RCC 7860 (cell line): ENCODE measurements around the gene GNB5.
"Not testable (repeated sequence)": the region's sequence is repeated elsewhere in the genome, so short reads cannot be mapped to it uniquely, and the experiment has no call there.

Source experiments
- DNase-seq: peaks from one replicate; pipeline ENCODE4 v3.0.0-alpha.2; 2015; ENCODE audit warnings: low spot score
- FAIRE-seq: peaks from 2 replicates; lab custom pipeline; 2012; peaks lifted over from hg19 to GRCh38; lab: Jason Lieb, UNC

The GNB5 gene

GRCh38 chr15:52191207-52191606 lies at the start of gene GNB5:
TSS of gene GNB5 (minus strand) at chr15:52191392. CDS start at chr15:52184676, 6,716 bp downstream.
- DNase-seq (no peak), FAIRE-seq (no peak)

DNA sequence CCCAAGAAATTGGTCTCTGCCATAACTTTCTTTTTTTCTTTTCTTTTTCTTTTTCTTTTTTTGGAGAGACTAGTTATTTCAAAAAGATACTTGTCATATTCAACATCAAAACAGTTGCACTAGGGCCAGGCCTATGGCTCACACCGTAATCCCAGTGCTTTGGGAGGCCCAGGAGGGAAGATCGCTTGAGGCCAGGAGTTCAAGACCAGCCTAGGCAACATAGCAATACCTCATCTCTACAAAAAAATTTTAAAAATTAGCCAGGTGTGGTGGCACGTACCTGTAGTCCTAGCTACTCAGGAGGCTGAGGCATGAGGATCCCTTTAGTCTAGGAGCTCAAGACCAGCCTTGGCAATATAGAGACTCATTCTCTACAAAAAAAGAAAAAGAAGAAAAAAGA lies 49.0 kb upstream of the GNB5 start:
- FAIRE-seq = no peak
- no peak for DNase-seq

GRCh38 chr15:52238989-52239525 lies 47.9 kb upstream of the GNB5 start:
- FAIRE-seq, DNase-seq: not testable (repeated sequence)

- DNase-seq (no peak), FAIRE-seq (no peak)
Measured at GRCh38 chr15:52238149-52238548, 47.0 kb upstream of the GNB5 start.

DNA sequence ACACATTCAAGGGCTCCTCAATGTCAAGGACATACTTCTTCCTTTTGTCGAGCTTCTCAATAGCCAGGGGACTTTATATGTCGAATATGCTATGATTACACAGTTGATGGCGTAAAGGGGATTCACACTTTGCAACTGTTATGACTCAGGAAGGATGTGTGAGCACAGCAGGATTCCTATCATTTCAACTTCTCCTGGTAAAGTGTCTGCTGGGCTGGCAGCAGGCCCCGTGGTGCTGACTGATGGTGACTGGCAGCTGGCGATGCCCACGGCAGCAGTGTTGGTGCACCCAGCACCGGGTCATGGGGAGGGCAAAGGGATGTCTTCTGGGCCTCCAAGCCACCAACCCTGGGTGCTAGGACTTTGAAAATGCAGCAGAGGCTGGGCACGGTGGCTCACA lies 44.8 kb upstream of the GNB5 start:
- DNase-seq = peak; percentile 49

DNA sequence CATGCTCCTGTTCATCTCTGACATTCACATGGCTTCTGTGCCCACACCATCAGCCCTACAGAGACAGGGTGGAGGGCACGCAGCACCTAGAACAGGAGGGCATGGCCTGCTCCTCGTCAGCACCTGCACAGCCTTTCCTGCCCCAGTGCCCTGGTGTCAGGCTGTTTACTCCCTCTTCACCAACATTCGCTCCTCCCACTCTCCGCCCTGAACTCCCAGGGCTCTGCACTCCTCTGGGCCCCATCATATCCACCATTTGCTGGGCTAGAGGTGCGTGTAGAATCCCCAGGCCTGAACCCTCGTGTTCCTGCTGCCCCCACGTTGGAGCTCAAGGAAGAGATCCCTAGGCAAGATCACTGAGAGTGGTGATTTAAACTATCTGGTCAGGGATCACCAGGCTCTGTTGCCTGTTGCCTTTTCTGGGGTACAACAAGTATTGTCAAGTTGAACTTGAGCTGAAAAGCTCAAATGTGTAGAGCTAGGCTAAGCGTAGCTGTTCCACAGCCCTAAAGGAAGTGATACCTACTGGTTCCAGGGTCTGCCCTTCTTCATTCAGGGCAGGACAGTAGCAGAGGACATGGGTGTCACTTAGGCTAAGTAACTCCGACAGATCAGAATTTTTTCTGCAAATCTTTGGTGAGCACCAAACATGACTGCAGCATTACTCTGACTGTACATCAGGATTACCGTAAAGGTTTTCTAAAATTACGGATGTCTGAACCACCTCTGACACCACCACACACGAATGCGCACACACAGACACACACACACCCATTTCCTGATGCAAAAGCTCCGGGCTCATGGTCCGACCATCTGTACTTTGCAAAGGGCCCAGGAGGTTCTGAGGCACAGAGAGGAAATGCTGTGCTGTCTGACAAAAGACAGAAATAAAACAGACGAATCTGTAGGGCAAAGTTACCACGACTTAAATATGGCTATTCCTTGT lies 43.7 kb upstream of the GNB5 start:
- FAIRE-seq = no peak

More for the DNA sequence above, 44.8 kb upstream of the GNB5 start:
- no peak for FAIRE-seq

GRCh38 chr15:52233405-52233804 lies 42.2 kb upstream of the GNB5 start:
- DNase-seq = no peak

More for the DNA sequence above, 43.7 kb upstream of the GNB5 start:
- no peak for DNase-seq

GRCh38 chr15:52232327-52232726 lies 41.1 kb upstream of the GNB5 start:
- DNase-seq (no peak), FAIRE-seq (no peak)

More at GRCh38 chr15:52233405-52233804, 42.2 kb upstream of the GNB5 start:
- no peak for FAIRE-seq

DNA sequence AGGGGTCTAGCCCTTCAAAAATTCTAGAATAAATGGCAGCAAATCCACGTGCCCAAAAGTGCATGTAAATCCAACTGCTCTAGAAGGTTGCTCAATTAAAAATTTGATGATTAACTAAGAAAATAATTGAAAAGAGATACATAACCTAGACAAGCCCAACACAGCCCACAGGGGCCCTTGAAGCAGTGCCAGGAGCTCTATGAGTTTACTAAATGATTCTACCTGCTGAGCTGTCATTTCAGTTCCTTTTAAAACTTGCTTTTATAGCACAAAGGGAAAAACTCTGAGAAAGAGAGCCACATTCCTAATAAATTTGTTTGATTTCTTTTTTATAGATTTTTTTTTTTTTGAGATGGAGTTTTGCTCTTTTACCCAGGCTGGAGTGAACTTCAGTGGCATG lies 38.9 kb upstream of the GNB5 start:
- DNase-seq = no peak
- FAIRE-seq = no peak

GRCh38 chr15:52228921-52229320 lies 37.7 kb upstream of the GNB5 start:
- DNase-seq (peak; percentile 57), FAIRE-seq (no peak)

GRCh38 chr15:52227456-52227855 lies 36.3 kb upstream of the GNB5 start:
- DNase-seq = peak; percentile 76
- FAIRE-seq = no peak

- no peak for FAIRE-seq
Measured at GRCh38 chr15:52225230-52225629, 34.0 kb upstream of the GNB5 start.

DNA sequence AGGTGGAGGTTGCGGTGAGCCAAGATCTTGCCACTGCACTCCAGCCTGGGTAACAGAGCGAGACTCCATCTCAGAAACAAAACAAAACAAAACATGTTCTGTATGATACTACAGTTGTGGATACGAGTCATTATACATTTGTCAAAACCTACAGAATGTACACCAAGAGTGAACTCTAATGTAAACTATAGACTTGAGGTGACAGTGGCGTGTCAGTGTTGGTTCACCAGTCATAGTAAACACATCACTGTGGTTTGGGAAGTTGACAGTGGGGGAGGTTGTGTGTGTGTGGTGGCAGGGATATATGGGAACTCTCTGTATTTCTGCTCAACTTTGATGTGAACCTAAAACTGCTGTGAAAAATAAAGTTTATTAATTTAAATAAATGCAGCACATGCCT lies 33.0 kb upstream of the GNB5 start:
- DNase-seq = no peak

More at GRCh38 chr15:52225230-52225629, 34.0 kb upstream of the GNB5 start:
- no peak for DNase-seq

GRCh38 chr15:52221730-52222129 lies 30.5 kb upstream of the GNB5 start:
- FAIRE-seq = no peak
- DNase-seq = no peak

More for the DNA sequence above, 33.0 kb upstream of the GNB5 start:
- FAIRE-seq = no peak

GRCh38 chr15:52220937-52221660 lies 29.9 kb upstream of the GNB5 start:
- no peak for FAIRE-seq
- DNase-seq = no peak

DNA sequence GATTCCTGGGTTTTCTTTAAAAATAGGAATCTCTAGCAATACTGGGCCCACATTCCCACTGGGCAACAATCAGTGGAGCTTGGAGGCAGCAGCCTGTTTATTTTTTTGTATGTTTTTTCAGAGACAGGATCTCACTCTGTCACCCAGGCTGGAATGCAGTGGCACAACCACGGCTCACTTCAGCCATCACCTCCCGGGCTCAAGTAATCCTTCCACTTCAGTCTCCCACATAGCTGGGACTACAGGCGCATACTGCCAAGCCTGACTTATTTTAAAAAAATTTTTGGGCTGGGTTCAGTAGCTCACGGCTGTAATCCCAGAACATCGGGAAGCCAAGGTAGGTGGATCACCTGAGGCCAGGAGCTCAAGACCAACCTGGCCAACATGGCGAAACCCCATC lies 29.1 kb upstream of the GNB5 start:
- no peak for FAIRE-seq
- DNase-seq = no peak

GRCh38 chr15:52218816-52219215 lies 27.6 kb upstream of the GNB5 start:
- no peak for DNase-seq
- no peak for FAIRE-seq

GRCh38 chr15:52218371-52218770 lies 27.2 kb upstream of the GNB5 start:
- DNase-seq (no peak), FAIRE-seq (no peak)

DNA sequence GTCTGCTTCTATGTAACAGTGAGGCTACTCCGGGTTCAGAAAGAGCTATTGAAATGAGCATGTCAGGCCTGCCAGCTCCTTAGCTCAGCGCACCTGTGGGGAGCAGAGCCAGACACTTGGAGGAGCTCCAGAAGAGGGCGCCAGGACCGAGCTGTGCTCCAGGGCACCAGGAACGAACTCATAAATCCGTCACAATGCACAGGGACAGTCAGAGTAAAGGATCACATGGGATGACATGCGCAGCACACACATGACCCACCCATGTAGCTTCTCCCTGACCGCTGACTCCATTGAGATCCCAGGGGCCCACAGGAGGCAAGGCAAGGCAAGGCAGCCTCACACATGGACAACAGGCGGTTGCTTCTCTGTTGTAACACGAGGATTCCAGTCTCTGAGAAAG lies 26.0 kb upstream of the GNB5 start:
- DNase-seq = no peak
- FAIRE-seq = no peak

DNA sequence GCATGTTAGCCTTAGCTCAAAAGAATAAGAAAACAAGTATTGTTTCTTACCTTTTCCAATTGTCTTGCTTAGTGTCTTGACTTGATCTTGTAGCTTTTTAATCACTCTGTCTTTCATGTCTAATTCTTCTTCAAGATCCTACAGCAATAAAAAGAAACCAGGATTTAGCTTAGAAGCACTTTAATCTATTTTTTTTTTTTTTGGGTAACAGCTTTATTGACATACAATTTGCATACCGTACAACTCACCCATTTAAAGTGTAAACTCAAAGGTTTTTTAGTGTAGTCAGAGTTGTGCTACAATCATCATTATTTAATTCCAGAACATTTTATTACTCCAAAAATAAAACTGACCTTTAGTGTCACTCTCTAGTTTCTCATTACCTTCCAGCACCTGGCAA lies 23.4 kb upstream of the GNB5 start:
- FAIRE-seq (no peak), DNase-seq (no peak)

DNA sequence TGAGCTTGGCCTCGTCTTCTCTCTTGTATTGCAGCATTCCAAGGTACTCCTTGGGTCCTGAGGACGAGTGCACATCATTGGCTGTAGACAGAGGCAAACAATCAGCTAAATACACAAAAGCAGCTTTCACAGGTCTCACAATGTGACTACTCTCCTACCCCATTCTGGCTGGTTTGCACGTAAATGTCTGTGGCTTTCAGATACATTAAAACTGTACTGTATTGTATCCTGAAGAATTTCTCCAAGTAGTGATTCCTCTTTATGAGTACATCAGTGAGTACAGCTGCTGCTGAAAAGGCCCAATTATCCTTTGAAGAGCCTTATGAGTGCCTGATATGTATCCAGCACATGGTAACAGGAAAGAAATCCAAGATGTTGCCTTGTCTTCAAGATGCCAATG lies 22.0 kb upstream of the GNB5 start:
- FAIRE-seq (no peak), DNase-seq (no peak)
